WERI-Rb-1 (cell line): ENCODE data around the gene PTPA.

Source experiments
- DNase-seq: peaks from one replicate; pipeline ENCODE4 v3.0.0-alpha.2; 2020
- H3K27ac ChIP-seq: fragments of 250-450 bp; sonication (Bioruptor Pico); 2 replicates; pipeline ENCODE4 v1.5.1; 2020; ENCODE audit warnings: mild to moderate bottlenecking, moderate library complexity
- H3K27me3 ChIP-seq: fragments of 250-450 bp; sonication (Bioruptor Pico); 2 replicates; pipeline ENCODE4 v1.5.1; 2021; ENCODE audit warnings: mild to moderate bottlenecking, low read depth, moderate library complexity; ENCODE audit not compliant: insufficient read depth, severe bottlenecking
- H3K36me3 ChIP-seq: fragments of 250-450 bp; sonication (Bioruptor Pico); 2 replicates; pipeline ENCODE4 v1.5.1; 2020; ENCODE audit warnings: mild to moderate bottlenecking, moderate library complexity
- H3K4me3 ChIP-seq: 2 replicates; pipeline ENCODE4 v1.5.1; 2011; ENCODE audit warnings: low read depth, mild to moderate bottlenecking, control low read depth, low read length
- H3K9me3 ChIP-seq: fragments of 250-450 bp; sonication (Bioruptor Pico); 2 replicates; pipeline ENCODE4 v1.5.1; 2021; ENCODE audit warnings: mild to moderate bottlenecking, moderate library complexity; ENCODE audit not compliant: severe bottlenecking
- TF ChIP-seq, protein P1 (sequence below): IDR thresholded peaks from 2 replicates; pipeline ENCODE4 v1.5.1; 2011; ENCODE audit warnings: low read depth, mild to moderate bottlenecking, control low read depth, inconsistent platforms, low read length

The PTPA gene

DNA sequence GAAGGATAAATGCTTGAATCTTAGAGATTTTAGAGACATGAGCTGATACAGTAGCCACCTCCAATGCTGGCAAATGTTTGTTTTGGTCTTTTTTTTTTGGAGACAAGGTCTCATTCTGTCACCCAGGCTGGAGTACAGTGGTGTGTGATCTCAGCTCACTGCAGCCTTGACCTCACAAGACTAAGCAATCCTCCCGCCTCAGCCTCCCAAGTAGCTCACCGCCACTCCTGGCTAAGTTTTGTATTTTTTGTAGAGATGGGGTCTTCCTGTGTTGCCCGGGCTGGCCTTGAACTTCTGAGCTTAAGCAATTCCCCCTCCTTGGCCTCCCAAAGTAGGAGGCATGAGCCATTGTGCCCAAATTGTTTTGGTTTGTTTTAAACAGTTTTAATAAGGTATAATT is 37.1 kb upstream of the PTPA start:
- H3K9me3 ChIP-seq, result no peaks in the 10 kb centered on the region

DNA sequence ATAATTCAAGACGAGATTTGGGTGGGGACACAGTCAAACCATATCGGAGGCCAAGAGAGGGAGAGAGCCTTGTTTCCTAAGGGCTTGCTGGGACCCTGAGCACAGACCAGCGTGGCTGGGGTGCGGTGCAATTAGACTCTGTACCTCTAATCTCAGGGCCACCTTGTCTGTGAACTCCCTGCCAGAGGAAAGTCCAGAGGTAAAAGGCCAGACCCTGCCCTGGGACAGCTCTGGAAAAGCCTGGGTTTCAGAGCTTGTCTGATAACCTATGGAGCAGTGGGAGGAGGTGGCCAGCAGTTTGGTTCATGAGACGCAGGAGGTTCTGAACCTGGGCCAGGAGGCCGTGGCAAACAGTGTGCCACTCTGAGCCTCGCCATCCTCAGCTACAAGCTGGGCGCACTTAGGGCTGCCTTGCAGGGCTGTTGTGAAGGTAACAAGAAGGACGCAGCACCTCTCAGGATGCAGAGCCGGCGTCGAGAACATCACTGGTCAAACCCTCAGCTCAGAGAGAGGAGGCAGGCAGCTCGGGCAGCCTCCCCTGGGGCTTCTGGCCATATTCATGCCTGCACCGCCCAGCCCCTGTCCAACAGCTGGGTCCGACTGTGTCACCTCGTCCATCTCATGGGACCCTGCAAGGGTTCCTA is 35.1 kb upstream of the PTPA start:
- Histone ChIP-seq H3K4me3 (no peak overlapping the region), H3K27ac (no peak overlapping the region), H3K27me3 (no peaks in the 10 kb centered on the region), H3K36me3 (peaks cover 13% of the 10 kb centered on the region), H3K9me3 (no peaks in the 10 kb centered on the region)
- DNase-seq, result no peak
- TF ChIP-seq, protein P1, sequence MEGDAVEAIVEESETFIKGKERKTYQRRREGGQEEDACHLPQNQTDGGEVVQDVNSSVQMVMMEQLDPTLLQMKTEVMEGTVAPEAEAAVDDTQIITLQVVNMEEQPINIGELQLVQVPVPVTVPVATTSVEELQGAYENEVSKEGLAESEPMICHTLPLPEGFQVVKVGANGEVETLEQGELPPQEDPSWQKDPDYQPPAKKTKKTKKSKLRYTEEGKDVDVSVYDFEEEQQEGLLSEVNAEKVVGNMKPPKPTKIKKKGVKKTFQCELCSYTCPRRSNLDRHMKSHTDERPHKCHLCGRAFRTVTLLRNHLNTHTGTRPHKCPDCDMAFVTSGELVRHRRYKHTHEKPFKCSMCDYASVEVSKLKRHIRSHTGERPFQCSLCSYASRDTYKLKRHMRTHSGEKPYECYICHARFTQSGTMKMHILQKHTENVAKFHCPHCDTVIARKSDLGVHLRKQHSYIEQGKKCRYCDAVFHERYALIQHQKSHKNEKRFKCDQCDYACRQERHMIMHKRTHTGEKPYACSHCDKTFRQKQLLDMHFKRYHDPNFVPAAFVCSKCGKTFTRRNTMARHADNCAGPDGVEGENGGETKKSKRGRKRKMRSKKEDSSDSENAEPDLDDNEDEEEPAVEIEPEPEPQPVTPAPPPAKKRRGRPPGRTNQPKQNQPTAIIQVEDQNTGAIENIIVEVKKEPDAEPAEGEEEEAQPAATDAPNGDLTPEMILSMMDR, result no peak

More for the DNA sequence above, 37.1 kb upstream of the PTPA start:
- H3K27me3 ChIP-seq, result no peaks in the 10 kb centered on the region
- TF ChIP-seq, protein P1, result no peak
- no peak overlapping the region for H3K27ac ChIP-seq
- H3K4me3 ChIP-seq, result no peak overlapping the region
- no peak for DNase-seq
- H3K36me3 ChIP-seq, result peaks cover 12% of the 10 kb centered on the region

DNA sequence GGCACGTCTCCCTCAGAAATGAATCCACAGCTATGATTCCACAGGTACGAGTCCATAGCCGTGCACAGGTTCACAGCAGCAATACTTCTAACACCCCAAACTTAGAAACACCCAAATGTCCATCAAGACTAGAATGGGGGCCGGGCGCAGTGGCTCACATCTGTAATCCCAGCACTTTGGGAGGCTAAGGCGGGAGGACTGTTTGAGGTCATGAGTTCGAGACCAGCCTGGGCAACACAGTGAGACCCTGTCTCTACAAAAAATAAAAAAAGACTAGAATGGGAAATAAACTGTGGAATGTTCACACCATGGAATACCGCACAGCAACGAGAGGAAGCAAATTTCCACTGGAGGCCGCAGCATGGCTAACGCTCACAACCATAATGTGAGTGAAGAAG is 34.6 kb upstream of the PTPA start:
- no peak for DNase-seq
- H3K27me3 ChIP-seq, result no peaks in the 10 kb centered on the region
- H3K27ac ChIP-seq, result no peak overlapping the region
- H3K9me3 ChIP-seq, result no peaks in the 10 kb centered on the region
- H3K4me3 ChIP-seq, result no peak overlapping the region
- TF ChIP-seq, protein P1, result no peak
- H3K36me3 ChIP-seq, result peaks cover 8% of the 10 kb centered on the region

DNA sequence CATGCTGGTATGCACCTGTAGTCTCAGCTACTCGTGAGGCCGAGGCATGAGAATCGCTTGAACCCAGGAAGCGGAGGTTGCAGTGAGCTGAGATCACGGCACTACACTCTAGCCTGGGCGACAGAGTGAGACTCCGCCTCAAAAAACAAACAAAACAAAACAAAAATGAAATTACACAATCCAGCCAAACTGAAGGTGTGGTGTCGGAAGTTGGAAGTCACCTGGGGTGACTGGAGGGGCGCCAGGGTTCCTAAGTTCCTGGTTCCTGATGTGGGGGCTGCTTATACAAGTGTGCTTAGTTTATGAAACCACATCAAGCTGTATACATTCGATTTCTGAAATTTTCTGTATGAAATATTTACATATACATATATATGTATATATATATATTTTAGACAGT is 34.0 kb upstream of the PTPA start:
- TF ChIP-seq, protein P1, result no peak

DNA sequence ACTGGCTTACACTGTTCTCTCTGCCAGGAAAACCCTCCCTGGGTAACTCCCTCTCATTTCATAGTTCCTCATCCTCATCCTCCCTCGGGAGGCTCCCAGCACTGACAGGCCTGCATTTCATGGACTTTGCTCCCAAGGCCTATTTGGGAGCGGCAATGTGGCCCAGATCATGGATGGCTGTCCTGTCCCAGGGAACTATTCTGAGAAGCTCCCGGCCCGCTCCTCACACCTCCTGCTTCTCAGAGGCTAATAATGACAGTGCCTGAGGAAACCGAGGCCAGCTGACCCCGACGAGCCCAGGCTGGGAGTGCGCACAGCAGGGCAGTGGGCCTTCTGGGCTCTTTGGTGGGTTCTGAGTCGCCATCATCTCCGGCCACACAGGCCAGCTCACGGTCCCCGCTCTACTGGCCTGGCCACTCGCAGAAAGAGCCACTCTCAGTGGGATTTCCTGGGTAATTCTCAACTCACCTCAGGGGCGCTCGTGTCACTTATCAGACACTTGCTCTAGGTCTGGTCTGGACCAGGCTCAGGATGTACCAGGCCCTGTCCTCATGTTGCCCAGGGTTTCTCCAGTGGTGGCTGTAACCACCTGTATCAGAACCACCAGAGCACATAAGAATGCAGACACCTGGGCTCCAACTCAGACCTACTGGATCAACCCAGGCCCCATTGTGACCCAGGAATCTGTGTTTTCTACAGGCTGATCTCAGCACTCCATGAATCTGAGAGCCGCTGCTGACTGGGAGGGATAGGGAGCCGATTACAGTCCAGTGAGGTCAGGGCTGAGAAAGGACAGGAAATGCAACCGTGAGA is 32.3 kb upstream of the PTPA start:
- Histone ChIP-seq H3K4me3 (no peak overlapping the region), H3K36me3 (peaks cover 24% of the 10 kb centered on the region), H3K27ac (no peak overlapping the region), H3K9me3 (no peaks in the 10 kb centered on the region), H3K27me3 (no peaks in the 10 kb centered on the region)
- no peak for DNase-seq
- TF ChIP-seq, protein P1, result no peak

More for the DNA sequence above, 34.0 kb upstream of the PTPA start:
- peaks cover 7% of the 10 kb centered on the region for H3K36me3 ChIP-seq
- DNase-seq, result no peak
- H3K27me3 ChIP-seq, result no peaks in the 10 kb centered on the region
- no peak overlapping the region for H3K27ac ChIP-seq
- no peak overlapping the region for H3K4me3 ChIP-seq
- no peaks in the 10 kb centered on the region for H3K9me3 ChIP-seq
